Liver (tissue), 3 donors: ENCODE measurements around the gene CDK2AP2.

Experiments
- EGR1 ChIP-seq, 2 donors: IDR thresholded peaks; 2 replicates each; pipeline ENCODE4 v1.6.1; 2016 to 2018; ENCODE audit warnings: antibody characterized with exemption in 2 of 2, low read depth in 2 of 2
- FOXA1 ChIP-seq: IDR thresholded peaks from 2 replicates; pipeline ENCODE4 v1.6.1; 2016; ENCODE audit warnings: antibody characterized with exemption
- GABPA ChIP-seq, 2 donors: IDR thresholded peaks in 1 of 2; conservative IDR thresholded peaks in 1 of 2; 2 replicates each; pipeline ENCODE4 v1.6.1; 2016; ENCODE audit warnings: antibody characterized with exemption in 2 of 2, mild to moderate bottlenecking in 1 of 2, moderate library complexity in 1 of 2
- HNF4G ChIP-seq: IDR thresholded peaks from 2 replicates; pipeline ENCODE4 v1.6.1; 2016; ENCODE audit warnings: antibody characterized with exemption
- JUND ChIP-seq, 2 donors: IDR thresholded peaks; 2 replicates each; pipeline ENCODE4 v1.6.1; 2016; ENCODE audit warnings: antibody characterized with exemption in 2 of 2
- RAD21 ChIP-seq, 2 donors: IDR thresholded peaks; 2 replicates each; pipeline ENCODE4 v1.6.1; 2016; ENCODE audit warnings: antibody characterized with exemption in 2 of 2, mild to moderate bottlenecking in 2 of 2
- RXRA ChIP-seq, 2 donors: IDR thresholded peaks; 2 replicates each; pipeline ENCODE4 v1.6.1; 2017 to 2018; ENCODE audit warnings: antibody characterized with exemption in 2 of 2, mild to moderate bottlenecking in 1 of 2
- TAF1 ChIP-seq: conservative IDR thresholded peaks from 2 replicates; pipeline ENCODE4 v1.6.1; 2016; ENCODE audit warnings: antibody characterized with exemption, mild to moderate bottlenecking
- YY1 ChIP-seq: IDR thresholded peaks from 2 replicates; pipeline ENCODE4 v1.6.1; 2016; ENCODE audit warnings: antibody characterized with exemption, mild to moderate bottlenecking
- TF ChIP-seq, protein P1 (sequence below): fragments of 150-350 bp; IDR thresholded peaks from 2 replicates; pipeline ENCODE4 v1.5.1; 2017; ENCODE audit warnings: improper control_type of control experiment, low read depth, low read length; ENCODE audit not compliant: missing input control
- TF ChIP-seq, protein P2 (sequence below): IDR thresholded peaks from 2 replicates; pipeline ENCODE4 v1.6.1; 2016; ENCODE audit warnings: antibody characterized with exemption
- TF ChIP-seq, protein P3 (sequence below): IDR thresholded peaks from 2 replicates; pipeline ENCODE4 v1.6.1; 2016; ENCODE audit warnings: antibody characterized with exemption, mild to moderate bottlenecking
- TF ChIP-seq, protein P4 (sequence below): IDR thresholded peaks from 2 replicates; pipeline ENCODE4 v1.6.1; 2016; ENCODE audit warnings: antibody characterized with exemption
- donor health status: healthy.
- donor health status: healthy.

DNA sequence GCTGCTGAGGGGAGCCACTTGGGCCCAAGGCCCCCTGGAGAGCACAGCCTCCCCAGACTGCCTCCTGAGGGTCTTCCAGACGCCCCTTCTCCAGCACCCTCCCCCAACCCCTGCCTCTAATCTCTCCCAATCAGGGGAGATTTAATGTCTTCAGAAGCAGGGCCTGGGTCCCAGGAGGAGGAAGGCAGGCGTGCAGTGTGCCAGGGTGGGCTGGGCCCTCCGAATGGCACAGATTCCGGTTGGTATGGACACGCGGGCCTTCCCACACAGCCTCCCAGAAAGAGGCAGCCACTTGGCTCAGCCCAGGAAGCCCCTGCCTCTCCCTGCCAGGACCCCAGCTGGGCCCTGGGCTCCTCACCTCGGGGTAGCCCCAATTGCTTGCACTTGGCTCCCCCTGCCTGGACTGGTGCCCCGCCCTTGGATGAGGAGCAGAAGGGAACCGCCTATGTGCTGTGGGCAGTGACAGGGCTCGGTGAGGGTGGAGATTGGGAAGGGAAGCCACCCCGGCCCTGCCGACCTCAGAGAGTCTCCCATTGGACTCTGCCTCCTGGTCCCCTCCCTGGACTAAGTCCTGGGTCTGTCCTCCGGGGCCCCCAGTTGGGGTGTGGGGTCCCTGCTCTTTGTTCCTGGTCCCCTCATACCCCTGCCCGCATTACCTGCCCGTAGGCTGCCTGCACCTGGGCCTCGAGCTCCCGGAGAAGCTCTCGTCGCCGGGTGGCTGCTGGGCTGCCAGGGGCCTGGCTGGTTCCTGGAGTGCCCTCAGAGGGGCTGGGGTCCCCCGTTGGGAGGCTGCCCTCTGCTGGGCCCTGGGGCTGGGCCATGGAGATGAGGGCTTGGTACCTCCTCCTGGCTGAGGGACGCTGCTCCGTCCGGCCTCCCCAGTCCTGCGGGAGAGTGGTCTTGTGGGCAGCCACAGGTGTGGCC is 15.9 kb upstream of the CDK2AP2 start:
- TF ChIP-seq, protein P1, sequence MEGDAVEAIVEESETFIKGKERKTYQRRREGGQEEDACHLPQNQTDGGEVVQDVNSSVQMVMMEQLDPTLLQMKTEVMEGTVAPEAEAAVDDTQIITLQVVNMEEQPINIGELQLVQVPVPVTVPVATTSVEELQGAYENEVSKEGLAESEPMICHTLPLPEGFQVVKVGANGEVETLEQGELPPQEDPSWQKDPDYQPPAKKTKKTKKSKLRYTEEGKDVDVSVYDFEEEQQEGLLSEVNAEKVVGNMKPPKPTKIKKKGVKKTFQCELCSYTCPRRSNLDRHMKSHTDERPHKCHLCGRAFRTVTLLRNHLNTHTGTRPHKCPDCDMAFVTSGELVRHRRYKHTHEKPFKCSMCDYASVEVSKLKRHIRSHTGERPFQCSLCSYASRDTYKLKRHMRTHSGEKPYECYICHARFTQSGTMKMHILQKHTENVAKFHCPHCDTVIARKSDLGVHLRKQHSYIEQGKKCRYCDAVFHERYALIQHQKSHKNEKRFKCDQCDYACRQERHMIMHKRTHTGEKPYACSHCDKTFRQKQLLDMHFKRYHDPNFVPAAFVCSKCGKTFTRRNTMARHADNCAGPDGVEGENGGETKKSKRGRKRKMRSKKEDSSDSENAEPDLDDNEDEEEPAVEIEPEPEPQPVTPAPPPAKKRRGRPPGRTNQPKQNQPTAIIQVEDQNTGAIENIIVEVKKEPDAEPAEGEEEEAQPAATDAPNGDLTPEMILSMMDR, result no peak
- no peak for TF ChIP-seq TAF1
- no peak for TF ChIP-seq RAD21 (IDR thresholded peaks at IDR 0.05)
- TF ChIP-seq, protein P2, sequence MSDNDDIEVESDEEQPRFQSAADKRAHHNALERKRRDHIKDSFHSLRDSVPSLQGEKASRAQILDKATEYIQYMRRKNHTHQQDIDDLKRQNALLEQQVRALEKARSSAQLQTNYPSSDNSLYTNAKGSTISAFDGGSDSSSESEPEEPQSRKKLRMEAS, result no peak
- TF ChIP-seq YY1, result no peak
- no peak for TF ChIP-seq HNF4G
- no peak for TF ChIP-seq JUND (IDR thresholded peaks at IDR 0.05)
- no peak for TF ChIP-seq RXRA (IDR thresholded peaks at IDR 0.05)
- TF ChIP-seq, protein P3, sequence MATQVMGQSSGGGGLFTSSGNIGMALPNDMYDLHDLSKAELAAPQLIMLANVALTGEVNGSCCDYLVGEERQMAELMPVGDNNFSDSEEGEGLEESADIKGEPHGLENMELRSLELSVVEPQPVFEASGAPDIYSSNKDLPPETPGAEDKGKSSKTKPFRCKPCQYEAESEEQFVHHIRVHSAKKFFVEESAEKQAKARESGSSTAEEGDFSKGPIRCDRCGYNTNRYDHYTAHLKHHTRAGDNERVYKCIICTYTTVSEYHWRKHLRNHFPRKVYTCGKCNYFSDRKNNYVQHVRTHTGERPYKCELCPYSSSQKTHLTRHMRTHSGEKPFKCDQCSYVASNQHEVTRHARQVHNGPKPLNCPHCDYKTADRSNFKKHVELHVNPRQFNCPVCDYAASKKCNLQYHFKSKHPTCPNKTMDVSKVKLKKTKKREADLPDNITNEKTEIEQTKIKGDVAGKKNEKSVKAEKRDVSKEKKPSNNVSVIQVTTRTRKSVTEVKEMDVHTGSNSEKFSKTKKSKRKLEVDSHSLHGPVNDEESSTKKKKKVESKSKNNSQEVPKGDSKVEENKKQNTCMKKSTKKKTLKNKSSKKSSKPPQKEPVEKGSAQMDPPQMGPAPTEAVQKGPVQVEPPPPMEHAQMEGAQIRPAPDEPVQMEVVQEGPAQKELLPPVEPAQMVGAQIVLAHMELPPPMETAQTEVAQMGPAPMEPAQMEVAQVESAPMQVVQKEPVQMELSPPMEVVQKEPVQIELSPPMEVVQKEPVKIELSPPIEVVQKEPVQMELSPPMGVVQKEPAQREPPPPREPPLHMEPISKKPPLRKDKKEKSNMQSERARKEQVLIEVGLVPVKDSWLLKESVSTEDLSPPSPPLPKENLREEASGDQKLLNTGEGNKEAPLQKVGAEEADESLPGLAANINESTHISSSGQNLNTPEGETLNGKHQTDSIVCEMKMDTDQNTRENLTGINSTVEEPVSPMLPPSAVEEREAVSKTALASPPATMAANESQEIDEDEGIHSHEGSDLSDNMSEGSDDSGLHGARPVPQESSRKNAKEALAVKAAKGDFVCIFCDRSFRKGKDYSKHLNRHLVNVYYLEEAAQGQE, result no peak
- no peak for TF ChIP-seq EGR1 (IDR thresholded peaks at IDR 0.05; ENCODE audit: low read depth in 2 of 2)
- TF ChIP-seq FOXA1, result no peak
- no peak for TF ChIP-seq GABPA (IDR thresholded peaks at IDR 0.05 in 1 of 2, conservative IDR thresholded peaks at IDR 0.05 in 1 of 2)
- TF ChIP-seq, protein P4, sequence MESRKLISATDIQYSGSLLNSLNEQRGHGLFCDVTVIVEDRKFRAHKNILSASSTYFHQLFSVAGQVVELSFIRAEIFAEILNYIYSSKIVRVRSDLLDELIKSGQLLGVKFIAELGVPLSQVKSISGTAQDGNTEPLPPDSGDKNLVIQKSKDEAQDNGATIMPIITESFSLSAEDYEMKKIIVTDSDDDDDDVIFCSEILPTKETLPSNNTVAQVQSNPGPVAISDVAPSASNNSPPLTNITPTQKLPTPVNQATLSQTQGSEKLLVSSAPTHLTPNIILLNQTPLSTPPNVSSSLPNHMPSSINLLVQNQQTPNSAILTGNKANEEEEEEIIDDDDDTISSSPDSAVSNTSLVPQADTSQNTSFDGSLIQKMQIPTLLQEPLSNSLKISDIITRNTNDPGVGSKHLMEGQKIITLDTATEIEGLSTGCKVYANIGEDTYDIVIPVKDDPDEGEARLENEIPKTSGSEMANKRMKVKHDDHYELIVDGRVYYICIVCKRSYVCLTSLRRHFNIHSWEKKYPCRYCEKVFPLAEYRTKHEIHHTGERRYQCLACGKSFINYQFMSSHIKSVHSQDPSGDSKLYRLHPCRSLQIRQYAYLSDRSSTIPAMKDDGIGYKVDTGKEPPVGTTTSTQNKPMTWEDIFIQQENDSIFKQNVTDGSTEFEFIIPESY, result no peak
